IMR-90 (cell line): ENCODE data around the gene PCGF6. TPM values are rescaled to one million over a fixed set of nuclear protein-coding genes. Genes with fewer than 3 reads are reported as not detected.
A peak's percentile ranks its signal among the peaks of the same experiment; 100 is the strongest.

Experiments
- ATAC-seq: fragments of 200-7000 bp; cut with Tn5 transposase; 2 replicates; pipeline ENCODE4 v1.9.1; 2020; ENCODE audit warnings: low read depth, mild to moderate bottlenecking, moderate library complexity
- BruUV-seq: library from RNA; stranded (reverse); fragments of 400-500 nt; replicated peaks from 2 replicates; lab custom pipeline; 2021; lab: Mats Ljungman, UMichigan
- CTCF ChIA-PET: fragments of 300-600 bp; formaldehyde crosslinking; extraction: SDS; loops from one replicate; lab custom pipeline; 2021; ENCODE audit warnings: antibody characterized with exemption; lab: Yijun Ruan, JAX
- POLR2A ChIA-PET: fragments of 300-600 bp; sonication (Branson Sonifier 250); formaldehyde crosslinking; loops from one replicate; lab custom pipeline; 2022; ENCODE audit warnings: antibody characterized with exemption; ENCODE audit not compliant: unreplicated experiment; lab: Charles Lee
- DNase-seq: peaks from one replicate; pipeline ENCODE4 v3.0.0; 2013
- H2AFZ ChIP-seq: replicated peaks from 2 replicates; pipeline ENCODE3; 2013; ENCODE audit warnings: low read length, mild to moderate bottlenecking; ENCODE audit not compliant: poor library complexity
- H2AK5ac ChIP-seq: 2 replicates; pipeline ENCODE4 v1.6.1; 2013; ENCODE audit warnings: low read depth, low read length, inconsistent platforms
- H2AK9ac ChIP-seq: replicated peaks from 2 replicates; pipeline ENCODE3; 2013; ENCODE audit warnings: mild to moderate bottlenecking, low read depth, low read length, moderate library complexity; ENCODE audit not compliant: poor library complexity
- H2BK120ac ChIP-seq: 2 replicates; pipeline ENCODE4 v1.6.1; 2013; ENCODE audit warnings: low read depth, low read length, inconsistent platforms
- H2BK15ac ChIP-seq: 3 replicates; pipeline ENCODE4 v1.6.1; 2013; ENCODE audit warnings: low read depth, low read length, inconsistent platforms
- H2BK20ac ChIP-seq: 2 replicates; pipeline ENCODE4 v1.6.1; 2013; ENCODE audit warnings: low read depth, mild to moderate bottlenecking, inconsistent platforms, low read length, moderate library complexity
- H2BK5ac ChIP-seq: 2 replicates; pipeline ENCODE4 v1.6.1; 2013; ENCODE audit warnings: mild to moderate bottlenecking, low read depth, low read length, inconsistent platforms; ENCODE audit not compliant: poor library complexity, severe bottlenecking
- H3K14ac ChIP-seq: replicated peaks from 2 replicates; pipeline ENCODE4 v1.6.1; 2013; ENCODE audit warnings: low read depth, low read length, inconsistent platforms
- H3K18ac ChIP-seq: 2 replicates; pipeline ENCODE4 v1.6.1; 2013; ENCODE audit warnings: low read depth, low read length, control low read depth
- H3K23ac ChIP-seq: 2 replicates; pipeline ENCODE4 v1.6.1; 2013; ENCODE audit warnings: low read depth, low read length, inconsistent platforms
- H3K27ac ChIP-seq: 2 replicates; pipeline ENCODE4 v1.5.1; 2013; ENCODE audit warnings: mild to moderate bottlenecking, control low read depth, low read length; ENCODE audit not compliant: insufficient read depth
- H3K27me3 ChIP-seq: 2 replicates; pipeline ENCODE4 v1.6.1; 2013; ENCODE audit warnings: low read length; ENCODE audit not compliant: control insufficient read depth, insufficient read depth
- H3K36me3 ChIP-seq: 2 replicates; pipeline ENCODE4 v1.6.1; 2013; ENCODE audit warnings: low read length, mixed read lengths; ENCODE audit not compliant: control insufficient read depth, insufficient read depth
- H3K4ac ChIP-seq: 2 replicates; pipeline ENCODE4 v1.6.1; 2013; ENCODE audit warnings: low read depth, low read length, inconsistent platforms
- H3K4me1 ChIP-seq: 2 replicates; pipeline ENCODE4 v1.6.1; 2013; ENCODE audit warnings: low read length, mixed read lengths; ENCODE audit not compliant: control insufficient read depth, insufficient read depth
- H3K4me2 ChIP-seq: 2 replicates; pipeline ENCODE4 v1.6.1; 2013; ENCODE audit warnings: low read depth, mild to moderate bottlenecking, control low read depth, low read length, moderate library complexity
- H3K4me3 ChIP-seq: 2 replicates; pipeline ENCODE4 v1.5.1; 2013; ENCODE audit warnings: low read depth, mild to moderate bottlenecking, control low read depth, low read length, moderate library complexity; ENCODE audit not compliant: insufficient read depth
- H3K56ac ChIP-seq: 2 replicates; pipeline ENCODE4 v1.6.1; 2013; ENCODE audit warnings: low read length, inconsistent platforms; ENCODE audit not compliant: insufficient read depth; ENCODE audit errors: extremely low read depth
- H3K79me1 ChIP-seq, 2 experiments: 2 replicates each; pipeline ENCODE4 v1.6.1; 2013; ENCODE audit warnings: low read length in 2 of 2, inconsistent platforms in 1 of 2, low read depth in 1 of 2
- H3K9ac ChIP-seq: 2 replicates; pipeline ENCODE4 v1.6.1; 2013; ENCODE audit warnings: low read depth, low read length, control low read depth
- H3K9me1 ChIP-seq: 2 replicates; pipeline ENCODE4 v1.6.1; 2013; ENCODE audit warnings: low read length, inconsistent platforms; ENCODE audit not compliant: insufficient read depth
- H3K9me3 ChIP-seq: 2 replicates; pipeline ENCODE4 v1.6.1; 2013; ENCODE audit warnings: low read length; ENCODE audit not compliant: control insufficient read depth, insufficient read depth
- H4K20me1 ChIP-seq: 2 replicates; pipeline ENCODE4 v1.6.1; 2013; ENCODE audit warnings: low read length, inconsistent platforms; ENCODE audit not compliant: insufficient read depth
- H4K5ac ChIP-seq: 2 replicates; pipeline ENCODE4 v1.6.1; 2013; ENCODE audit warnings: mild to moderate bottlenecking, low read depth, low read length, control low read depth
- H4K8ac ChIP-seq, 2 experiments: 2 replicates each; pipeline ENCODE4 v1.6.1; 2013; ENCODE audit warnings: low read depth in 2 of 2, low read length in 2 of 2, control low read depth in 1 of 2, inconsistent platforms in 1 of 2
- H4K91ac ChIP-seq: 2 replicates; pipeline ENCODE4 v1.6.1; 2013; ENCODE audit warnings: low read depth, low read length, inconsistent platforms; ENCODE audit not compliant: insufficient read depth
- BHLHE40 ChIP-seq: fragments of 150-350 bp; IDR thresholded peaks from 2 replicates; pipeline ENCODE4 v1.6.1; 2016; ENCODE audit warnings: mild to moderate bottlenecking, low read depth, low read length
- CEBPB ChIP-seq: IDR thresholded peaks from 2 replicates; pipeline ENCODE4 v1.6.1; 2012; ENCODE audit warnings: low read depth, low read length, improper control_type of control experiment
- CHD1 ChIP-seq: IDR thresholded peaks from 2 replicates; pipeline ENCODE4 v1.6.1; 2012; ENCODE audit warnings: low read depth, low read length, improper control_type of control experiment
- ELK1 ChIP-seq: fragments of 150-350 bp; IDR thresholded peaks from 2 replicates; pipeline ENCODE4 v1.6.1; 2016; ENCODE audit warnings: low read depth, mild to moderate bottlenecking, low read length, moderate library complexity, borderline replicate concordance
- FOS ChIP-seq: fragments of 150-350 bp; IDR thresholded peaks from 2 replicates; pipeline ENCODE4 v1.6.1; 2016; ENCODE audit warnings: low read depth, low read length
- MAFK ChIP-seq: IDR thresholded peaks from 2 replicates; pipeline ENCODE4 v1.6.1; 2012; ENCODE audit warnings: low read depth, low read length, improper control_type of control experiment
- MAZ ChIP-seq: IDR thresholded peaks from 2 replicates; pipeline ENCODE4 v1.6.1; 2012; ENCODE audit warnings: low read depth, mild to moderate bottlenecking, low read length, improper control_type of control experiment, moderate library complexity, borderline replicate concordance
- MXI1 ChIP-seq: IDR thresholded peaks from 2 replicates; pipeline ENCODE4 v1.6.1; 2012; ENCODE audit warnings: low read depth, mild to moderate bottlenecking, low read length, moderate library complexity, borderline replicate concordance
- NFE2L2 ChIP-seq: fragments of 150-350 bp; IDR thresholded peaks from 2 replicates; pipeline ENCODE4 v1.6.1; 2016; ENCODE audit warnings: low read depth, mild to moderate bottlenecking, low read length
- POLR2A ChIP-seq: IDR thresholded peaks from 2 replicates; pipeline ENCODE4 v1.6.1; 2012; ENCODE audit warnings: mild to moderate bottlenecking, low read depth, low read length
- RAD21 ChIP-seq: IDR thresholded peaks from 2 replicates; pipeline ENCODE4 v1.6.1; 2012; ENCODE audit warnings: low read length, improper control_type of control experiment
- RCOR1 ChIP-seq: IDR thresholded peaks from 2 replicates; pipeline ENCODE4 v1.6.1; 2012; ENCODE audit warnings: mild to moderate bottlenecking, low read length, improper control_type of control experiment; ENCODE audit not compliant: insufficient replicate concordance
- RFX5 ChIP-seq: IDR thresholded peaks from 2 replicates; pipeline ENCODE4 v1.8.0; 2012; ENCODE audit warnings: low read depth, mild to moderate bottlenecking, low read length, moderate library complexity
- SMC3 ChIP-seq: fragments of 150-350 bp; IDR thresholded peaks from 2 replicates; pipeline ENCODE4 v1.6.1; 2016; ENCODE audit warnings: low read depth, mild to moderate bottlenecking, antibody characterized with exemption, low read length, moderate library complexity
- WGBS, 2 experiments: methylation state at CpG; one replicate each; pipeline versions ENCODE4 v1.1.5 to v1.1.7; 2013; ENCODE audit warnings: missing lambda C conversion rate in 2 of 2; ENCODE audit not compliant: insufficient read length in 1 of 2; ENCODE audit errors: extremely low coverage in 2 of 2; 5-methylcytosine and 5-hydroxymethylcytosine counted together
- dilution Hi-C: fragments of 300-500 bp; cut with HindIII; formaldehyde crosslinking; loops from one replicate; pipeline ENCODE4 v1.14.3; 2018; ENCODE audit warnings: low sequenced_read_pairs; ENCODE audit not compliant: unreplicated experiment
- in situ Hi-C: fragments of 300-500 bp; cut with MboI; formaldehyde crosslinking; loops from 3 replicates; pipeline ENCODE4 v1.14.3; 2019; ENCODE audit warnings: low sequenced_read_pairs, inconsistent platforms, mixed read lengths
- intact Hi-C: fragments of 100-400 bp; cut with micrococcal nuclease; formaldehyde crosslinking; loops from 2 replicates; pipeline ENCODE4 v1.10.0; 2022
- polyA plus RNA-seq, 3 experiments: library from polyadenylated mRNA; depleted of rRNA; stranded (reverse); fragments of >200 nt; gene quantifications; 2 replicates each; pipeline ENCODE4 v1.2.3, GENCODE V29; 2012; ENCODE audit warnings: low replicate concordance in 1 of 3
- total RNA-seq: library from RNA; depleted of rRNA; stranded (reverse); fragments of >200 nt; gene quantifications from 2 replicates; pipeline ENCODE4 v1.2.3, GENCODE V29; 2012
- TF ChIP-seq, protein P1 (sequence below): conservative IDR thresholded peaks from 2 replicates; pipeline ENCODE4 v1.5.1; 2012; ENCODE audit warnings: mild to moderate bottlenecking, low read depth, low read length, improper control_type of control experiment
- TF ChIP-seq, protein P2 (sequence below): fragments of 150-350 bp; IDR thresholded peaks from 2 replicates; pipeline ENCODE4 v1.6.1; 2017; ENCODE audit warnings: mild to moderate bottlenecking, antibody characterized with exemption, low read length, low read depth

Gene PCGF6
- total and polyA plus RNA-seq, 2 of the 4 experiments (the other 2 are of a cell fraction) = 4.9 to 6.5 TPM

DNA sequence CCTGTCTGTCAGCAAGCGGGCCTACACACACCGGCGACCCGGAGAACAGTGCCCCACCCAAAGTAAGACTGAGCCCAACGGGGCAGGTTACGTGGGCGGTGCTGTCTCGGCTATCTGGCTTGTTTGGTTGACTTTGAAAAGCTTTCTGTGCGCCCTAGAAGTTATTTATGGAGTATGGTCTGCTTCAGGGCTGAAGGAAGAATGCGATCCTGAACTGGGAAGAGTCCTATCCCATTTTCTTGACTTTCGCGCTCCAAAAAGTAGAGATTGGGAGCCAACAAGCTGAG is 72.5 kb downstream of the PCGF6 start:
- no peaks in the 10 kb centered on the region for H3K36me3 ChIP-seq
- H3K4ac ChIP-seq = no peak overlapping the region
- H4K20me1 ChIP-seq = peaks cover 20% of the 10 kb centered on the region
- no peak overlapping the region for H2BK5ac ChIP-seq
- no peak overlapping the region for H3K14ac ChIP-seq
- no peak overlapping the region for H3K18ac ChIP-seq
- H3K79me1 ChIP-seq = peaks cover 0 to 8% of the 10 kb centered on the region in 2 experiments; a peak in 2 of 4 replicates
- 5% methylated on average over 4 of the region's 12 CpGs; no CpG with 5 or more reads in 1 of the 2 experiments for WGBS, 2 experiments
- H3K4me3 ChIP-seq = no peak overlapping the region
- no peak overlapping the region for H4K8ac ChIP-seq
- no peak overlapping the region for H2AK9ac ChIP-seq
- no TSS peak for BruUV-seq
- no peak overlapping the region for H4K5ac ChIP-seq
- peak overlapping the region; percentile 46 for H2AFZ ChIP-seq
- intact Hi-C loops = no loop called here
- no peak overlapping the region for H3K9ac ChIP-seq
- H3K27ac ChIP-seq = no peak overlapping the region
- H3K4me1 ChIP-seq = peaks cover 9% of the 10 kb centered on the region
- CTCF ChIA-PET = interaction anchor here (1.3 kb wide), 1 partner anchor 55 kb away, joined by 6 read pairs; no protein-coding TSS in a partner anchor
- DNase-seq (no peak), ATAC-seq (no peak)
- H2AK5ac ChIP-seq = no peak overlapping the region
- in situ Hi-C loops = no loop called here
- no peak overlapping the region for H2BK20ac ChIP-seq
- H3K23ac ChIP-seq = no peak overlapping the region
- peaks cover 3% of the 10 kb centered on the region; the same call in 1 of the 2 replicates for H3K9me1 ChIP-seq
- no peak overlapping the region for H3K4me2 ChIP-seq
- no peak overlapping the region for H2BK15ac ChIP-seq
- TF ChIP-seq MAFK (no peak), RAD21 (no peak), ELK1 (no peak), RFX5 (no peak), NFE2L2 (no peak), MXI1 (no peak), CHD1 (no peak), POLR2A (no peak), RCOR1 (no peak), BHLHE40 (no peak), CEBPB (no peak), SMC3 (no peak), FOS (no peak), MAZ (no peak)
- TF ChIP-seq, protein P1, sequence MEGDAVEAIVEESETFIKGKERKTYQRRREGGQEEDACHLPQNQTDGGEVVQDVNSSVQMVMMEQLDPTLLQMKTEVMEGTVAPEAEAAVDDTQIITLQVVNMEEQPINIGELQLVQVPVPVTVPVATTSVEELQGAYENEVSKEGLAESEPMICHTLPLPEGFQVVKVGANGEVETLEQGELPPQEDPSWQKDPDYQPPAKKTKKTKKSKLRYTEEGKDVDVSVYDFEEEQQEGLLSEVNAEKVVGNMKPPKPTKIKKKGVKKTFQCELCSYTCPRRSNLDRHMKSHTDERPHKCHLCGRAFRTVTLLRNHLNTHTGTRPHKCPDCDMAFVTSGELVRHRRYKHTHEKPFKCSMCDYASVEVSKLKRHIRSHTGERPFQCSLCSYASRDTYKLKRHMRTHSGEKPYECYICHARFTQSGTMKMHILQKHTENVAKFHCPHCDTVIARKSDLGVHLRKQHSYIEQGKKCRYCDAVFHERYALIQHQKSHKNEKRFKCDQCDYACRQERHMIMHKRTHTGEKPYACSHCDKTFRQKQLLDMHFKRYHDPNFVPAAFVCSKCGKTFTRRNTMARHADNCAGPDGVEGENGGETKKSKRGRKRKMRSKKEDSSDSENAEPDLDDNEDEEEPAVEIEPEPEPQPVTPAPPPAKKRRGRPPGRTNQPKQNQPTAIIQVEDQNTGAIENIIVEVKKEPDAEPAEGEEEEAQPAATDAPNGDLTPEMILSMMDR = no peak
- TF ChIP-seq, protein P2, sequence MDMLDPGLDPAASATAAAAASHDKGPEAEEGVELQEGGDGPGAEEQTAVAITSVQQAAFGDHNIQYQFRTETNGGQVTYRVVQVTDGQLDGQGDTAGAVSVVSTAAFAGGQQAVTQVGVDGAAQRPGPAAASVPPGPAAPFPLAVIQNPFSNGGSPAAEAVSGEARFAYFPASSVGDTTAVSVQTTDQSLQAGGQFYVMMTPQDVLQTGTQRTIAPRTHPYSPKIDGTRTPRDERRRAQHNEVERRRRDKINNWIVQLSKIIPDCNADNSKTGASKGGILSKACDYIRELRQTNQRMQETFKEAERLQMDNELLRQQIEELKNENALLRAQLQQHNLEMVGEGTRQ = no peak
- H4K91ac ChIP-seq = no peak overlapping the region
- no peak overlapping the region for H2BK120ac ChIP-seq
- dilution Hi-C loops = no loop called here
- no peak overlapping the region for H3K56ac ChIP-seq
- no peaks in the 10 kb centered on the region for H3K9me3 ChIP-seq
- POLR2A ChIA-PET = no interaction called here
- H3K27me3 ChIP-seq = peaks cover 24% of the 10 kb centered on the region
